Motor neuron (in vitro differentiated cells): ENCODE results near the gene PADI1. TPM values are rescaled to one million over a fixed set of nuclear protein-coding genes. Genes with fewer than 3 reads are reported as not detected.

Experiments
- ATAC-seq, 8 experiments: fragments of 200-7000 bp; cut with Tn5 transposase; replicated peaks in 6 of 8; 2 replicates each; pipeline ENCODE4 v1.8.0; 2021; ENCODE audit warnings: mild to moderate bottlenecking in 8 of 8, moderate library complexity in 8 of 8
- H3K27ac ChIP-seq, 2 donors: fragments of 250-450 bp; sonication (Bioruptor Pico); 2 replicates each; pipeline ENCODE4 v1.9.0; 2021; ENCODE audit warnings: antibody characterized with exemption in 2 of 2, mild to moderate bottlenecking in 2 of 2, moderate library complexity in 1 of 2
- H3K4me1 ChIP-seq, 2 donors: fragments of 250-450 bp; sonication (Bioruptor Pico); replicated peaks in 1 of 2; 2 replicates each; pipeline ENCODE4 v1.6.1; 2021; ENCODE audit warnings: antibody characterized with exemption in 2 of 2, mild to moderate bottlenecking in 2 of 2, moderate library complexity in 1 of 2
- H3K4me3 ChIP-seq, 5 donors: fragments of 250-450 bp; sonication (Bioruptor Pico); 2 replicates each; pipeline ENCODE4 v1.9.0; 2021; ENCODE audit warnings: antibody characterized with exemption in 5 of 5, mild to moderate bottlenecking in 5 of 5, moderate library complexity in 4 of 5
- WGBS, 10 experiments: fragments of 450-650 bp; shearing (Covaris generic); methylation state at CpG; one replicate each; pipeline ENCODE4 v1.0.0; 2022; 5-methylcytosine and 5-hydroxymethylcytosine counted together
- in situ Hi-C, 9 experiments: fragments of 400-800 bp; cut with MboI; loops; one replicate each; pipeline ENCODE4 v1.15.0; 2021; ENCODE audit warnings: low sequenced_read_pairs in 9 of 9, low pct_unique_long_range_greater_than_20kb in 2 of 9; ENCODE audit not compliant: unreplicated experiment in 9 of 9
- total RNA-seq, 8 experiments: library from RNA; unstranded; fragments of 300-600 nt; gene quantifications; 2 replicates each; pipeline versions ENCODE4 v1.2.3 to v1.2.4, GENCODE V29; 2022

PADI1 gene
- total RNA-seq, 8 experiments from 2014 or later = 0.05 to 1.1 (median 0.29) TPM; not detected in 1

- WGBS, 10 experiments = 0 to 65% (median 59%) methylated on average over 1 to 5 of the region's 5 CpGs; no CpG with 5 or more reads in 3 of the 10 experiments
- Histone ChIP-seq H3K27ac (no peak overlapping the region), H3K4me3 (no peak overlapping the region), H3K4me1 (peaks cover 10 to 21% of the 10 kb centered on the region in 2 donors)
- in situ Hi-C loops = no loop called here
- peak in 4 of 8 experiments; percentile 21 to 51 (median 42) for ATAC-seq
Observed at GRCh38 chr1:17216078-17216477, 11.2 kb downstream of the PADI1 start.

DNA sequence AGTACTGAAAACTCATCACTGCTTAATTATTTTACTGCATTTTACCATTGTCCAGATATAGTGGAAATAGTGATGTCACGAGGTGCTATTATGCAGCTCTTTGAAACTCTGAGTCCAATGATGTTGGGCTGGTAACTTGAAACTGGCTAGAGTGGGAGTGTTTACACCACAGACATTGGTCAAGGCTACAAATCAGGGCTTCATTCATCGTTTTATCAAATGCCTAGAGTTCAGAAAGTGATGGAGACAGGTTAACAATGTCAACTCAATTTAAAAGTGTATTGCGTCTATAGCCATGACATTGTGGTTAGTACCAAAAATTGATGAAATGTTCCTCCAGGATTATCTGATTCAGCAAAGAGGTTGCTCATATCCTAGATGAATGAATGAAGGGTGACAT is 12.7 kb downstream of the PADI1 start:
- WGBS, 10 experiments = 58 to 97% (median 80%) methylated on average over 1 to 3 of the region's 3 CpGs; no CpG with 5 or more reads in 3 of the 10 experiments
- H3K4me1 ChIP-seq = peaks cover 7 to 13% of the 10 kb centered on the region in 2 donors
- no peak overlapping the region for H3K27ac ChIP-seq
- in situ Hi-C loops = no loop called here
- no peak overlapping the region for H3K4me3 ChIP-seq
- ATAC-seq = no peak

DNA sequence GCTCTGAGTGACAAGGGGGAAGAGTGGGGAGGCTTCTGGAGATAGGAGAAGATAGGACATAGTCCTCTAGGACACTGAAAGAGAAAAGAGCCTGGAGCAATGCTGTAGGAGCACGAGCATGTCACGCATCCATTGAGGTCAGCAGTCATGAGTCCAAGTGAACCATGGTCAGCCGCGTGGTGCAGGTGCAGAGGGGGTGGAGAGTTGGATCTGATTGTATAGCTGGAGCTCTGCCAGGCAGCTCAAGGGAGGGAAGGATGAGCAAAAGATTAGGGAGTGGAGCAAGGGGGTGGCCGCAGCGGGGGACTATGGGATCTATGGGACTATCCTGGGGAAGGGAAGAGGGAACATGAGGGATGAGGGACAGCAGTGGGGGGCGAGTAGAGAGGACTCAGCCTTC is 14.0 kb downstream of the PADI1 start:
- 33 to 87% (median 75%) methylated on average over 2 to 4 of the region's 7 CpGs; no CpG with 5 or more reads in 4 of the 10 experiments for WGBS, 10 experiments
- peak in 2 of 8 experiments; percentile 15 to 32 for ATAC-seq
- Histone ChIP-seq H3K27ac (no peak overlapping the region), H3K4me1 (no peaks in the 10 kb centered on the region), H3K4me3 (no peak overlapping the region)
- in situ Hi-C loops = no loop called here

- no peak for ATAC-seq
- 56 to 100% (median 82%) methylated on average over 1 to 3 of the region's 3 CpGs; no CpG with 5 or more reads in 5 of the 10 experiments for WGBS, 10 experiments
- Histone ChIP-seq H3K27ac (no peak overlapping the region), H3K4me1 (no peaks in the 10 kb centered on the region), H3K4me3 (no peak overlapping the region)
- in situ Hi-C loops = no loop called here
Observed at GRCh38 chr1:17220287-17220686, 15.4 kb downstream of the PADI1 start.

GRCh38 chr1:17222557-17222956 is 17.6 kb downstream of the PADI1 start:
- no peak for ATAC-seq
- Histone ChIP-seq H3K4me1 (no peaks in the 10 kb centered on the region), H3K27ac (no peak overlapping the region), H3K4me3 (no peak overlapping the region)
- in situ Hi-C loops = no loop called here
- 55 to 100% (median 84%) methylated on average over 1 to 5 of the region's 14 CpGs; no CpG with 5 or more reads in 4 of the 10 experiments for WGBS, 10 experiments

DNA sequence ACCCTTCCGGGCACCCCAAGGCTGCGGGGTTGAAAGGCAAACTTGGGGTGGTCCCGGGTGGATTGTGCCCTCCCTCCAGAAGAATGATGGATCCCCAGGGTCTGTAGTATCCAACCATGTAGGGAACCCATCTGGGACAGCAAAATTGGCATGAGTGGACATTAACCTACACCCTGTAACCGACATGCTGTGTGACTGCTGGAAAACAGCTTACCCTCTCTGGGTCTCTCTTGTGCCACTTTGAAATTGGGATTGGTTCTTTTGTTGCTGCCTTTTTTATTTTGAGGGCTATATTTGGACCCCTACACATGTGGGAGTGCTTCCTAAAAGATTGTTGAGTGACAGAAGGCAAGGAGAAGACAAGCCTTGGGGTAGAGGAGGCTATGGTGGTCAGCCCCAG is 19.5 kb downstream of the PADI1 start:
- no peak overlapping the region for H3K27ac ChIP-seq
- no peak overlapping the region for H3K4me3 ChIP-seq
- H3K4me1 ChIP-seq = no peaks in the 10 kb centered on the region
- 44 to 89% (median 78%) methylated on average over 1 to 4 of the region's 4 CpGs; no CpG with 5 or more reads in 4 of the 10 experiments for WGBS, 10 experiments
- no peak for ATAC-seq
- in situ Hi-C loops = no loop called here

GRCh38 chr1:17225140-17225539 is 20.2 kb downstream of the PADI1 start:
- Histone ChIP-seq H3K27ac (no peak overlapping the region), H3K4me3 (no peak overlapping the region), H3K4me1 (no peaks in the 10 kb centered on the region)
- ATAC-seq = no peak
- WGBS, 10 experiments = 50 to 100% (median 78%) methylated on average over 1 to 6 of the region's 6 CpGs; no CpG with 5 or more reads in 4 of the 10 experiments
- in situ Hi-C loops = no loop called here

GRCh38 chr1:17227358-17227915 is 22.5 kb downstream of the PADI1 start:
- Histone ChIP-seq H3K27ac (no peak overlapping the region), H3K4me1 (no peaks in the 10 kb centered on the region), H3K4me3 (no peak overlapping the region)
- in situ Hi-C loops = no loop called here
- no peak for ATAC-seq
- 21 to 91% (median 76%) methylated on average over 2 to 7 of the region's 7 CpGs; no CpG with 5 or more reads in 1 of the 10 experiments for WGBS, 10 experiments

DNA sequence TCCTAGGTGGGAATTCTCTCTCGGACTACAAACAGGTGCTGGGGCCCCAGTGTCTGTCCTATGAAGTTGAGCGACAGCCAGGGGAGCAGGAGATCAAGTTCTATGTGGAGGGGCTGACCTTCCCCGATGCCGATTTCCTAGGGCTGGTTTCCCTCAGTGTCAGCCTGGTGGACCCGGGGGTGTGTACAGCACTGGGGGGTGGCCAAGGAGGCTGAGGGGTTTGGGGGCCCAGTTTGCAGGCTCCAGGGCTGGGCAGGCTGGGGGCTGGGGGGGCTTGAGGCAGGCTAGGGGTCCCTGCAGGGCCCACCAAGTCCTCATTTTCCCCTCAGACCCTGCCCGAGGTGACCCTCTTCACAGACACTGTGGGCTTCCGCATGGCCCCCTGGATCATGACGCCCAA is 23.7 kb downstream of the PADI1 start:
- H3K27ac ChIP-seq = no peak overlapping the region
- no peak overlapping the region for H3K4me3 ChIP-seq
- ATAC-seq = no peak
- no peaks in the 10 kb centered on the region for H3K4me1 ChIP-seq
- in situ Hi-C loops = no loop called here
- 71 to 84% methylated on average over 4 of the region's 8 CpGs; no CpG with 5 or more reads in 8 of the 10 experiments for WGBS, 10 experiments

- H3K4me3 ChIP-seq = no peak overlapping the region
- no peaks in the 10 kb centered on the region for H3K4me1 ChIP-seq
- WGBS, 10 experiments = 59 to 100% (median 71%) methylated on average over 1 to 6 of the region's 6 CpGs; no CpG with 5 or more reads in 4 of the 10 experiments
- no peak overlapping the region for H3K27ac ChIP-seq
- in situ Hi-C loops = no loop called here
- no peak for ATAC-seq
Observed at GRCh38 chr1:17229379-17229778, 24.5 kb downstream of the PADI1 start.

- WGBS, 10 experiments = 40 to 100% (median 84%) methylated on average over 1 to 9 of the region's 10 CpGs; no CpG with 5 or more reads in 2 of the 10 experiments
- H3K4me3 ChIP-seq = no peak overlapping the region
- ATAC-seq = no peak
- no peak overlapping the region for H3K27ac ChIP-seq
- H3K4me1 ChIP-seq = no peaks in the 10 kb centered on the region
- in situ Hi-C loops = loop anchor here in 7 of 9 experiments (10.0 kb wide), 2 partner anchors 95 to 105 kb away; no protein-coding TSS in a partner anchor
Observed at GRCh38 chr1:17230106-17230505, 25.2 kb downstream of the PADI1 start.

DNA sequence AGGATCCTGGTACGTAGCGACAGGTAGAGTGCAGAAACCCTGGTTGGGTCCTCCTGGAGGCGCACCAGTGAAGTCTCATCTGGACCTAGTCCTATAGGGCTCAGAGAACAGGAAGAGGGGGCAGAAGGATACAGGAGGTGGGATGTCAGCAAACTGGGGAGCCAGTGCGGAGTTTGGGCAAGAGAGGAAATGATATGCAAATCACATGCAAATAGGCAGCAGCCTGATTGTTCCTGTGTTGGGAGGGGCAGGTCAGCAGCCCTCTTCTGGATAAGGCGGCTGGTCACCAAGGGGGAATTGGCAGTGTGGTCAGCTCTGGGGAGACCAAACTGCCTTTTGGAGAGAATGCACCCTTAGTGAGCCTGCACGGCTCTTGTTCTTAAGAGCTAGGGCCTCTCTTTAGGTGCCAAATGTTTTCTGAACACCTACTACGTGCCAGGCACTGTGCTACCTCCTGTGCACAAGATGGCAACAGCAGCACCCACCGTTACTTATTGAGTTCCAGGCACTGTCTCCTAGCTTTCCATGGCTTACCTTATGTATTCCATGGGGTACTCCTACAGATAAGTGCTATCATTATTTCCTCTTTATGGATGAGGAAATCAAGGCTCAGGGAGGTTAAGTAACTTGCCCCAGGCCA is 25.9 kb downstream of the PADI1 start:
- in situ Hi-C loops = loop anchor here in 7 of 9 experiments (10.0 kb wide), 2 partner anchors 96 to 106 kb away; no protein-coding TSS in a partner anchor
- WGBS, 10 experiments = 45 to 100% (median 82%) methylated on average over 1 to 8 of the region's 8 CpGs
- ATAC-seq = no peak
- Histone ChIP-seq H3K4me1 (no peaks in the 10 kb centered on the region), H3K4me3 (no peak overlapping the region), H3K27ac (no peak overlapping the region)

GRCh38 chr1:17232759-17233661 is 28.1 kb downstream of the PADI1 start:
- H3K4me3 ChIP-seq = no peak overlapping the region
- 61 to 91% (median 80%) methylated on average over 1 to 12 of the region's 22 CpGs; no CpG with 5 or more reads in 3 of the 10 experiments for WGBS, 10 experiments
- H3K27ac ChIP-seq = no peak overlapping the region
- no peaks in the 10 kb centered on the region for H3K4me1 ChIP-seq
- peak in 2 of 8 experiments; percentile 8 to 10 for ATAC-seq
- in situ Hi-C loops = loop anchor here in 7 of 9 experiments (10.0 kb wide), 2 partner anchors 98 to 108 kb away; no protein-coding TSS in a partner anchor
